ENCODE data around the gene SUMO4.

DNA sequence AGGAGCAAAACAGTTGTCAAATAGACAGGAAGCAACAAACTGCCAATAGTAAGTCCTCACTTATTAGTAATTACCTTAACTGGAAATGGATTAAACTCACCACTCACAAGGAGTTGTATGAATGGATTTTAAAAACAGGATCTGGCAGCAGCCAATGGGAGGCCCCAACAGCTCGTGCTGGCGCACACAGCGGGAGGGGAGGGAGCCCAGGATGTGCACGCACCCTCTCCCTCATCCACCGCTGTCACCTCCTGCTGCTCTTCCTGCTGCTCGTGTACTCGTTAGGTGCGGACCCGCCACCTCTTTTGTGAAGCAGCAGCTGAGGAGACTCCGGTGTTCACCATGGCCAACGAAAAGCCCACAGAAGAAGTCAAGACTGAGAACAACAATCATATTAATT lies at the start of gene SUMO4:
- TF ChIP-seq ZFHX2 (tag by site-specific recombination; conservative IDR thresholded peaks at IDR 0.05): no peak
- TF ChIP-seq, protein P1, sequence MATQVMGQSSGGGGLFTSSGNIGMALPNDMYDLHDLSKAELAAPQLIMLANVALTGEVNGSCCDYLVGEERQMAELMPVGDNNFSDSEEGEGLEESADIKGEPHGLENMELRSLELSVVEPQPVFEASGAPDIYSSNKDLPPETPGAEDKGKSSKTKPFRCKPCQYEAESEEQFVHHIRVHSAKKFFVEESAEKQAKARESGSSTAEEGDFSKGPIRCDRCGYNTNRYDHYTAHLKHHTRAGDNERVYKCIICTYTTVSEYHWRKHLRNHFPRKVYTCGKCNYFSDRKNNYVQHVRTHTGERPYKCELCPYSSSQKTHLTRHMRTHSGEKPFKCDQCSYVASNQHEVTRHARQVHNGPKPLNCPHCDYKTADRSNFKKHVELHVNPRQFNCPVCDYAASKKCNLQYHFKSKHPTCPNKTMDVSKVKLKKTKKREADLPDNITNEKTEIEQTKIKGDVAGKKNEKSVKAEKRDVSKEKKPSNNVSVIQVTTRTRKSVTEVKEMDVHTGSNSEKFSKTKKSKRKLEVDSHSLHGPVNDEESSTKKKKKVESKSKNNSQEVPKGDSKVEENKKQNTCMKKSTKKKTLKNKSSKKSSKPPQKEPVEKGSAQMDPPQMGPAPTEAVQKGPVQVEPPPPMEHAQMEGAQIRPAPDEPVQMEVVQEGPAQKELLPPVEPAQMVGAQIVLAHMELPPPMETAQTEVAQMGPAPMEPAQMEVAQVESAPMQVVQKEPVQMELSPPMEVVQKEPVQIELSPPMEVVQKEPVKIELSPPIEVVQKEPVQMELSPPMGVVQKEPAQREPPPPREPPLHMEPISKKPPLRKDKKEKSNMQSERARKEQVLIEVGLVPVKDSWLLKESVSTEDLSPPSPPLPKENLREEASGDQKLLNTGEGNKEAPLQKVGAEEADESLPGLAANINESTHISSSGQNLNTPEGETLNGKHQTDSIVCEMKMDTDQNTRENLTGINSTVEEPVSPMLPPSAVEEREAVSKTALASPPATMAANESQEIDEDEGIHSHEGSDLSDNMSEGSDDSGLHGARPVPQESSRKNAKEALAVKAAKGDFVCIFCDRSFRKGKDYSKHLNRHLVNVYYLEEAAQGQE (tag by site-specific recombination; IDR thresholded peaks at IDR 0.05): no peak
- no peak for TF ChIP-seq ZFP3 (tag by site-specific recombination; IDR thresholded peaks at IDR 0.05; ENCODE audit: low read depth)
- TF ChIP-seq, protein P2, sequence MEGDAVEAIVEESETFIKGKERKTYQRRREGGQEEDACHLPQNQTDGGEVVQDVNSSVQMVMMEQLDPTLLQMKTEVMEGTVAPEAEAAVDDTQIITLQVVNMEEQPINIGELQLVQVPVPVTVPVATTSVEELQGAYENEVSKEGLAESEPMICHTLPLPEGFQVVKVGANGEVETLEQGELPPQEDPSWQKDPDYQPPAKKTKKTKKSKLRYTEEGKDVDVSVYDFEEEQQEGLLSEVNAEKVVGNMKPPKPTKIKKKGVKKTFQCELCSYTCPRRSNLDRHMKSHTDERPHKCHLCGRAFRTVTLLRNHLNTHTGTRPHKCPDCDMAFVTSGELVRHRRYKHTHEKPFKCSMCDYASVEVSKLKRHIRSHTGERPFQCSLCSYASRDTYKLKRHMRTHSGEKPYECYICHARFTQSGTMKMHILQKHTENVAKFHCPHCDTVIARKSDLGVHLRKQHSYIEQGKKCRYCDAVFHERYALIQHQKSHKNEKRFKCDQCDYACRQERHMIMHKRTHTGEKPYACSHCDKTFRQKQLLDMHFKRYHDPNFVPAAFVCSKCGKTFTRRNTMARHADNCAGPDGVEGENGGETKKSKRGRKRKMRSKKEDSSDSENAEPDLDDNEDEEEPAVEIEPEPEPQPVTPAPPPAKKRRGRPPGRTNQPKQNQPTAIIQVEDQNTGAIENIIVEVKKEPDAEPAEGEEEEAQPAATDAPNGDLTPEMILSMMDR (tag by site-specific recombination; IDR thresholded peaks at IDR 0.05): no peak
- no peak for TF ChIP-seq SCRT1 (tag by site-specific recombination; IDR thresholded peaks at IDR 0.05; ENCODE audit: borderline replicate concordance)
- TF ChIP-seq ZNF174 (tag by site-specific recombination; IDR thresholded peaks at IDR 0.05): no peak
- no peak for TF ChIP-seq HOXD13 (CRISPR knock-in tag; IDR thresholded peaks at IDR 0.05; ENCODE audit: borderline replicate concordance)
- no peak for TF ChIP-seq ZNF302 (tag by site-specific recombination; IDR thresholded peaks at IDR 0.05; ENCODE audit: low read depth)
- TF ChIP-seq ZNF274 (IDR thresholded peaks at IDR 0.05; ENCODE audit: low read length): no peak
- TF ChIP-seq ZNF274 (tag by site-specific recombination; IDR thresholded peaks at IDR 0.05; ENCODE audit: borderline replicate concordance): no peak
- no peak for TF ChIP-seq ZNF248 (tag by site-specific recombination; IDR thresholded peaks at IDR 0.05)
